Activated CD4-positive, alpha-beta T cell treated with anti-CD3 and anti-CD28 coated beads, Interleukin-2, amount 50 U/mL, for 16 hours (primary cell): ENCODE results near the gene JARID2.
A peak's percentile ranks its signal among the peaks of the same experiment; 100 is the strongest.

Source experiments
- DNase-seq: peaks from one replicate; pipeline ENCODE4 v3.0.0-alpha.2; 2020

The JARID2 gene

DNA sequence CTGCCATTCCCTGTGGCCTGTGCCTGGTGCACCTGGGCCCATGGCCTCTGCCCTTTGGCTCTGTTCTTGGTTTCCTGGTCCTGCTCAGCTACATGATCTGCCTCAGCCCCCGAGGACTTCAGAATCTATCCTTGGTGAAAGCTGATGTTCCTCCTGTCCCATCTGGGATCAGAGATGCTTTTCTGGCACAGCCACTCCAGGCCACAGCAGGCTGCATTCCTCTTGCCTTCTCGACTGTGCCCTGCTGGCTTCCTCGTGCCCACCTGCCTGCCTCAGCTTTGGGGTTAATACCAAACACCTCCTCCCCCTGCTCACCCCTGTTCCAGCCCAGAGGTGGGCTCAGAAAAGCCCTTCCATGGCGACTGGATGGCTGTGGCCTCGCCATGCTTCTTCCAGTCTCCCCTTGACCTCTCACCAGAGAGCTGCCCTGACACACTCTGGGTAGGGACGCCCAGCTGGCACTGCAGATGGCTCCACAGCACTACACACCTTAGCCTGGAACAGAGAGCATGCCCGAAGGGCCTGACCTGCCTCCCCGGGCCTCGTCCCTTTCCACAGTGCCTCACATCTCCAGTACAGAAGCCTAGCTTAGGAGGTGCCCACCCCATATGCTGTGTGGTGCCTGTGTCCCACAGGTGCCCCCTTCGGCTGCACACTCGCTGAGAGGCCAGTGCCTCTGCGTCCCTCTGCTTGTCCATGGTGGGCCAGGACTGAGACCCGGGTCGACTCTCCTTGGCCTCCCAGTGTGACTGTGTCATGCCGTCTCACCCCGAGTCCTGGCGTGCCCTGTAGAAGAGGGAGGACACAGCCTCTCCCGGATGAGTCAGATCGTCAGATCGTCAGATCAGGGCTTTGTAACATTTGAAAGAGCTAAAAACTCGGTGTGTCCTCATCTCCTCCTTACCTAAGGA is 268.2 kb downstream of the JARID2 start:
- no peak for DNase-seq

DNA sequence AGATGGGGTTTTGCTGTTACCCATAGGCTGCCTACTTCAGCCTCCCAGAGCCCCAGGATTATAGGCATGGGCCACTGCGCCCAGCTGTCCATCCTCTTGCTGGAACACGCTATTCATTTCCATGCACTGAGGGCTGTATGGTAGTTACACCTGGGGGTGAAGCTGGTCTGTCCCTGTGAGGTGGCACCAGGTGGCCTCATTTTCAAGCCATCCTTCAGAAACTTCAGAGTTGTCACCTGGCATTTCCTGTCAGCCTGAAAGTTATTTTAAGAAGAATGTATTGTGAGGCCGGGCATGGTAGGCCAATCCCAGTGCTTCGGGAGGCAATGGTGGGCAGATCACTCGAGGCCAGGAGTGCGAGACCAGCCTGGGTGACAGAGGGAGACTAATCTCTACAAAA is 269.4 kb downstream of the JARID2 start:
- no peak for DNase-seq

DNA sequence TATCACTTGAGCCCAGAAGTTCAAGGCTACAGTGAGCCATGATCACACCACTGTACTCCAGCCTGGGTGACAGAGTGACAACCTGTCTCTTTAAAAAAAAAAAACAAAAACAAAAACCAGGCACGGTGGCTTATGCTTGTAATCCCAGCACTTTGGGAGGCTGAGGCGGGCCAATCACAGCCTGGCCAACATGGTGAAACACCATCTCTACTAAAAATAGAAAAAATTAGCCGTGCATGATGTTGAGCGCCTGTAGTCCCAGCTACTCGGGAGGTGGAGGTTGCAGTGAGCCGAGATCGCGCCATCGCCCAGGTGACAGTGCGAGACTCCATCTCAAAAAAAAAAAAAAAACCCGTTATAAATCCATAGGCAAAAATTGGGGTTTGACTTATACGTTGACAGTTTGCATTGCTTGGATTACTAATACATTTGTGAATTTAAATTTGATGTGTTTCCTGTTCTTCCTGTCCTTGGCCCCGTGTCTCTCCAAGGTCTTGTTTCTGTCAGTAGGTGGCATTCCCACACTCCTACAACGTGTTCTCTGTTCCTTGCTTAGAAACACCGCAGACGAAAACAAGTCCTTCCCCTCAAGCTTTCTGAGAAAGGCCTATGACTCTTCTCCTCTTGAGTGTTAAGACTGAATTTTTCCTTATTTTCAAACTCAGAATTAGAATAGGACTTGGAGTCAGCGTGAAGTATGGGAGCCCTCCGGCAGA is 269.9 kb downstream of the JARID2 start:
- no peak for DNase-seq

DNA sequence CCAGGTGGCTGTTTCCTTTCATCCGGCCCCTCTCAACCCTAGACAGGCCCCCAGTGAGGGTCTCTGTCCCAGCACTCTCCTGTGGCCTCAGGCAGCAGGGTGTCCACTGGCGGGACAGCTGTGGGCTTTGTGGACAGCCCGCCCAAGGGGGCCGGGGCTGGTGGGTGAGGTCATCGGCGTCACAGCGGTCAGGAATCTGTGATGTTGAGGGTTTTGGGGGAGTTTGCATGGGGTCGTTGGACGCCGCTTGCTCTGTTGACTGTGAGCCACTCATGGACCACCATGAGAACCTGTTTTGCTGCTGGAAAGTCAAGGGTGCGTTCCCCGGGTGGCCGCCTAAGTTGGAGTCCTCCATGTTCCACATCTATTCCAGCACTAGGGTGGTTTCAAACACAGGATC is 270.5 kb downstream of the JARID2 start:
- no peak for DNase-seq

DNA sequence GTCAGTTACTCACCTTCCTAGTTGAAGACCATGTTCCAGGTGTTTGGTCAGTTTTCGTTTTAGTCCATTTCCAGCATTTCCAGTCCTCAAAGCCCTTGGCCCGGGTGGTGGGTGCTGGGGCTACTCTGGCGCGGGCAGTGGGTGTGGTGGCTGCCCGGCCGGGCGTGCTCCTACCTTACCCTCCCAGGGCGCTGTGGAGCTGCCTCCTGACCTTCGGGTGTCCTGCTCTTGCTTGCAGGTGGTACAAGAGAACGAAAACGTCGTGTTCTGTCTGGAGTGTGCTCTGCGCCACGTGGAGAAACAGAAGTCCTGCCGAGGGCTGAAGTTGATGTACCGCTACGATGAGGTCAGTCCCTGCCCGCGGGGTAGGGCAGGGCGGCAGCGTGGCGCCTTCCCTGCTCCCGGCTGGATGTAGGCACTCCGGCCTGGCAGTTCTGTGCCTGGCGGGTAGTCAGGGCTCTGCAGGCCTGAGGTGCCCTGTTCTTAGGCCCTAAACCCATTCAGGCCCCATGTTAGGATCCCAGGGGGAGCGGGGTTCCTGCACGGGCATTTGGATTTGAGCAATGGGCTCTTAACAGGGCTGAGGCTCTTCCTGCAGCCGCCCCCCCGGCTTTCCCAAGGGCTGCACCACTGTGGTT is 271.2 kb downstream of the JARID2 start:
- no peak for DNase-seq

DNA sequence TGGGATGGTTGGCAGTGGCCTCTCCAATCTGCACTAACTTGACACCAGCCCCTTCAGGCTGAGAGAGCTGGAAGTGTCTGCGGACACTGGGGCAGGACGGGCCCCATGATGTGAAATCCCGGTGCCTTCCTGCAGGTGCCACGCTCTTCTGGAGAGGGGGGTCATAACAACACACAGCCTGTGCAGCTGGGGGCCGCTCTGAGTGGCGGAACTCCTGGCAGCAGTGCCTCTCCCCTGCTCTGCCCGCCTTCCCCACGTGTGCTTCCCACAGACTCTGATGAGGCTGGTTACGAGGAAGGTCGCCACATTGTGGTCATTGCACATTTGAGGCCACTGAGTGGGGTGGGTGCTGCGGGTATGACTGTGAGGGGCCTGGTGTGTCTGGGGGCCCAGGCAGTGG is 271.7 kb downstream of the JARID2 start:
- DNase-seq = no peak

DNA sequence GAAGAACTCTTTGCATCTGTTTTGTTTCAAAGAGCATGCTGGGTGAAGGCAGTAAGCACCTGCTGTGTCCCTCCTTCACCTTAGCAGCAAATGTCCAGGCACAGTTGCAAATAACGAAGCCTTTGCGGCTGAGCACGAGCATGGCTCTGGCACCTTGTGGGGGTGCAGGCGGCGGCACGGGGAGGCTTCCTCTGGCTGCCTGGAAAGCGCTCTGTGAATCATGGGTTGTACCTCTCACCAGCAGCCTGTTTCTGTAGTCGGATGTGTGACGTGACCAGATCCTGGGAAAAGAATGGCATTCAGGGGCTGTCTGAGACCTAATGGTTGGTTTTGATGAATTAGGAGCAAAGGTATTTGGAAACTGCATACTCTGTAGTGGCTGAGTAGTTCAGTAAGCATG is 272.2 kb downstream of the JARID2 start:
- DNase-seq = no peak

DNA sequence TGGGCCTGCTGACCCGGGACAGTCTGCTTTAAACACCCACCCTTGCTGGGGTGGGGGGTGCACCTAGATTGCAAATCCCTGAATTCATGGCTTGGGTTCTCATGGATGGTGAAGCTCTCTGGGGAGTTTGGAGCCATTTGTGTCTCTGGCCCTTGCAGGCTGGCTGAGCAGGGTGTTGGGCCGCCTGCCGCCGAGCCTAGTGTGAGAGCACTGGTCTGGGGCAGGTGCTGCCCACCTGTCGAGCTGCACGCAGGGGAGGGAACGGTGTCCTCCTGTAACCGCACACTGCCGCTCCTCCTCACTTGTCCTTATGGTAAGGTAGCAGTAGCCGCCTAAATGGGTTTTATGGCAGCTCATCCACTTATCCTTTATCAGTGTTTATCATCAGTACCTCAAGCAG is 273.0 kb downstream of the JARID2 start:
- DNase-seq = no peak

DNA sequence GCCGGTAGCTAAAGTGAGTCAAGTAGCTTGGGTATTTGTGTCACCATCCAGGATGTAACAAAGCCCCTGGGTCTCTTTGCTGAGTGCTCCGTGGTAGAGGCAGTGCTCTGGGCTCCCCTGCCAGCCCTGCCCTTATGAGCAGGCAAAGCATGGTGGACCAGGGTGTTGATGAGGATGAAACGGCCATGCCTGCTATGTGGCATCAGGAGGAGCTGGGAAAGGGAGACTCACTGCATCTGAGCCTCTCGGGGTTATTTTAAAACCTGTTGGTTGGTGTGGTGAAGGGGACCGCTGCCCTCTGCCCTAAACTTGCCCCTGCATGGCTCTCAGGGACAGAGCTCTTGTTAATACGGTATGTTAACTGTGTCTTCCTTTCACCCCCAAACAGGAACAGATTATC is 273.8 kb downstream of the JARID2 start:
- DNase-seq = no peak

DNA sequence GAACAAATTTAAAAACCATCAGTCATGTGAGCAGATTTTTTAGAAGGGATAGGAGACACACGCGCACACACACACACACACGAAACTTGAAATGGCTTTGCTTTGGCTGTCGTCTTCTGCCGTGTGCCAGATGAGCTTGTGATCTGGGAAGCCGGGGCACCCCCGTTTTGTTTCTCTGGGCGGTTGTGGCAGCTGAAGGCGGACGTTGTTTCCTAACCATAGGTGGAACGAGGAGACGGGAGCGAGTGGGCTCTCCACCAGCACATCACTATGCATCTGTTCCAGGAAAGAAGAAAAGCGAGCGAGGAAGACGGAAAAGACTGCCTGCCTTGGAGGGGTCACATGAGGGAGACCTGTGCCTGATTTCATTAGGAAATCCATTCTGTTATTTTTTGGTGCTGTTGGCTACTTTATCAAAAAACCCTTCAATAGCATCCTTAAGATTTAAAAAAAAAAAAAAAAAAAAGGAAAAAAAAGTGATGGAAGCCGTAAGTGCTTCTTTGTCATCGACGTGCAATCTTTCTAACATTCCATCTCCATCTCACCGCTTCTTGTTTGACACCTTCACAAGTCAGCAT is 274.8 kb downstream of the JARID2 start:
- DNase-seq = no peak

DNA sequence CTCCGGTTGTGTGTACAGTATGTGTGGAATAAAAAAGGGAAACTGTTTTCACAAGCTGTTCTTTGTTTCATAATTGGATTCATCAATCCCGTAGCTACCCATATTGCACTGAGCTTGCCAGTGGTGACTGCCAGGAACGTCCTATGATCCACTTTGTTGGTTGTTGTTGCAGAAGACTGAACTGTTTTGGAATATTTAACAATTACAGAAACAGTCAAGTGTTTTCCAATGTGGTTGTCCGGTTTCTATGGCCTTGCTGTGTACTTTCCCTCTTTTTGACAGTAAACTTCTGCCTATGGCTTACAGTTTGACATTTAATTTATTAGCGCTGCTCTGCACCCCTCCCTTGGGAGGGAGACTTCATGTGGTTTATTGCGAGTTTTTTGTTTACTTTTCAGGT is 275.7 kb downstream of the JARID2 start:
- DNase-seq = no peak

DNA sequence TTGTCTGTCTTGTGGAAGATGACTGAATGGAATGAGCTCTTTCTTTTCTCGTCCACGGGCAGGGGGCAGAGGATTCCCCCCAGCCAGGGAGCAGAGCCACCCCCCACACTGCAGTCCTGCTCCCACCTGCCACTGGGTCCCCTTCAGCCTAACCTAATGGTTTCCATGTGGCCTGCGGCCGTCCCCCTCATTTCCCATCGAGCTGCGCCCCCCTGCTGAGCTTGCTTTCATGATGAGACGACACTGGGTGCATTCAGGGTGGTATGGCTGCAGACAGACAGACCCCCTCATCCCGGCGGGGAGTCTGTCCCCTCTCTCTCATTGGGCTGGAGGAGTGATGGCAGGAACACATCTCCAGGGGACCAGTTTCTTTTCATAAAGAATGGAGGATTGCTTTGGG is 276.2 kb downstream of the JARID2 start:
- no peak for DNase-seq

DNA sequence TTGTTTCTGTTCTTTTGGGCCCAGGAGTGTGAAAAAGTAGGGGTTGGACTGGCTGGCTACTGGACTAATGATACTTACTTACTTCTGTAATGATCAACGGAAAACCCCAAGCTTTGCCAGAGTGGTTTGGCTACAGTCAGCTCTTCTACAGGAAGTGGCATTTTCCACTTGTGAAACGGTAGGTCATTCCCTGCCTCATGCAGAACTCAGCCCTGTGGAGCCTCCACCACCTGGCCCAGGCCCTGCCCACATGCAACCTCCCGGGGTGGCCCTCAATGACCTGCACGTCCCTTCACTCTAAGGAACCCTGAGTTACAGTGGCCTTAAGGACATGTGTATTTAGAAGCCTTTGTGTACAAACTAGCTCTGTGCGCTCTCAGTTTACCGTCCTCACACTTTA is 276.6 kb downstream of the JARID2 start:
- DNase-seq = peak; percentile 27

DNA sequence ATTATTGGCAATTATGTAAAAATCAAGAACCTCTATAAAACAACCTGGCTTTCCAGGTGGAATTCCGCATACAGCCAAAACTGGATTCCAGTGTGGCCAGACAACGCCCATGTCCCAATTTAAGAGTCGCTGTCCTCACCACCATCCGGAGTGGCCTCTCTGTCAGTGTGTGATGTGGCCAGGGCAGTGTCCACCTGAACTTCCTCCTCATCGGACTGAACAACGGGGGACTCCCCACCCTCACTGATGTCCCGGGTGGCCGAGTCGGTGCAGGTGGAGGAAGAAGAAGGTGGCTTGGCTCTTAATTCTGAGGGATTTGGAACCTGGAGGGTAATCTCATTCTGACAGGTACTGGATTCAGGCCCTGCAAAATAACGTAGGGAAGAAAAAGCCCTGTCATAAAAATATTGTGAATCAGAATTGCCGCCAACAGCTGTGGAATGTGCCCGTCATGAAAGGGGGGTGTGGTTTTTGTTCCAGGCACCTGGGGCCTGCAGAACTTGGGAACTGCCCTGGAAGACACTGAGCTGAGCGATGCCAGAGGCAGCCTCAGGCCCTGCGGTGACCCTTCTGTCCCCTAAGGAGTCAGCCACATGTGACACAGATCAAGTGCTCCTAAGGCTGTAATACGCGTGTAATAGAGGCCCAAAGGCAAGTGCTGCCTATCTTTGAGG is 277.1 kb downstream of the JARID2 start:
- DNase-seq = no peak

DNA sequence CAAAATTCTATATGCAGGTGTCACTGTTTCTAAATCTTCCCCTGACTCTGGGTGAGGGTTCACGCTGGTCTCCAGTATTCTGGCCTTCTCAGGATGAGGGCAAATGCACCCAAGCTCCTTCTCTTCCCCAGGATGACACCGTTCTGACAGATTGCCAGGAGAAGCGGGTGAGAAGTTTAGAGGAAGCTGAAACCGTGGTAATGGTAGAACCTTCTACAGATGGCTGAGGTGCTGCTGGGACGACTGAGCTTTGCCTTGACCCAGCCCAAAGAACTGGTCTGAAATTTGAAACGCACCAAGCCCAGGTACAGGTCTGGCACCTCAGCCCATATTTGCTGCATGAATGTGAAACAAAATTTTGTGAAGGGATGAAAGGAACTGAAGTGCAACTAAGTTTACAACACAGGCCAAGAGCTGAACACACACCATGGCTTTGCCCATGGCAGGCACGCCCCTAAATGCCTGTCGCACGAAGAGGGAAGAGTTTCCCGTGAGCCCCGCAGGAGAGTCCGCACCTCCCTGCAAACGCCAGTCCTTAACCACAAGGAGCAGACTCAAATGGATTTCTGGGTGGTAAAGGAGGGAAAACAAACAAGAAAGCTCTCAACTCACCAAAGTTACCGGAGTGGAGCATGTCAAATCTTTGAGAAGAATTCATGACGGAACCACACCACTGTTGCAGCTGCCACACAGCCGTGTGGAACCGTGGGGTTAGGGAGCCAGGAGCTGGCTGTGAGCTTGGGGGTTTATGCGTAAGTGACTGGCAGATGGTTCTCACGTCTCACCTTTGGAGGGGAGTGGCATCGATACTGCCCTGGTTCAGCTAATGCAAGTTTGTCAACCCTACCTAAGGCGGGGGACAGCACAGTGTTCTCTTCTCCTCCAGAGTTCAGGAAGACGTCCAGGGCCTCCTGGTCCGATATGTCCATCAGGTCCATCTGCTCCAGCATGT is 278.1 kb downstream of the JARID2 start:
- no peak for DNase-seq

DNA sequence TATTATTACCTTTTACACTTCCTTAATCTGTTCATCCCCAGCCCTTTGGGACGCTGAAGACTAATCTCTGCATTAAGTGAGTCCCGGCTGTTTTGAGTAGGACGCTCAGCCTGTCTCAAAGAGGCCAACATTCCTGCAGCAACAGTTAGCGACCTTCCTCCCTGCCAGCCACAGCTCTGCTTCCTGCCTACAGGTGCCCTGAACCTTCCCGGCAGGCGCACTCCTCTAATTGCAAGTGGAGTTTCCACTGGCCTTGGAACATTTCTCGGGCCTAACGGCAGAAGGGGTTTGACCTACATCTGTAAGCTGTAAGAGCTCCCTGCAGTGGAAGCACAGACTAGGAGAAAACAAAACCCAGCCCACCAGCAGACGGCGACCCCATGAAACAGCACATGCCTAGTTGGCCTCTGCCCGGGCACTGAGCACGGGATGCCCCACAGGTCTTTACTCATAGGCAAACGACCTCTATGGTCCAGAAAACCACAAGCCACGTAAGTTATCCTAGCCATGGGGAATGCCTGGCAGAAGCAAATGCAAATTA is 279.1 kb downstream of the JARID2 start:
- DNase-seq = no peak

DNA sequence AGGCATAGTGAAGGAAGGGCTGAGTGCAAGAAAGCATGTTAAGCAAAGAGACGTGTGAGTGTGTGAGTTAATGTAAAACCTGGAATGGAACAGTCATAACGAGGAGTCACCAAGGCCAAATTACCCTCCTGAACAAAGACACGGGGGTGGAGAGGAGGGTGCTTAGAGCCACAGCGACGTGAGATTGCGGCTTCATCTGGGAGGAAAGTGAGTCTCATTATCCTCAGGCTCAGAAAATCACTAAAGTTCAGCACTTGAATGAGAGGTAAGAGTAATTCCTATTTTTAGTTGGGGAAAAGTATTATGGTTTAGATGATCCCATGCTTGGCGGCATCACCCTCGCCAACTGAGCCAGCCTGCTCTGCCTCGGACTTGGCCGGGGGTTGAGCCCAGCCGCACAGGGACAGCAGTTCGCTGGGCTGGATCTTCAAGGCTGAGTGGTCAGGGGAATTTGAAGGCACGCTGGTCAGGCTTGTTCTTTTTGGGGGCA is 280.4 kb downstream of the JARID2 start:
- no peak for DNase-seq

DNA sequence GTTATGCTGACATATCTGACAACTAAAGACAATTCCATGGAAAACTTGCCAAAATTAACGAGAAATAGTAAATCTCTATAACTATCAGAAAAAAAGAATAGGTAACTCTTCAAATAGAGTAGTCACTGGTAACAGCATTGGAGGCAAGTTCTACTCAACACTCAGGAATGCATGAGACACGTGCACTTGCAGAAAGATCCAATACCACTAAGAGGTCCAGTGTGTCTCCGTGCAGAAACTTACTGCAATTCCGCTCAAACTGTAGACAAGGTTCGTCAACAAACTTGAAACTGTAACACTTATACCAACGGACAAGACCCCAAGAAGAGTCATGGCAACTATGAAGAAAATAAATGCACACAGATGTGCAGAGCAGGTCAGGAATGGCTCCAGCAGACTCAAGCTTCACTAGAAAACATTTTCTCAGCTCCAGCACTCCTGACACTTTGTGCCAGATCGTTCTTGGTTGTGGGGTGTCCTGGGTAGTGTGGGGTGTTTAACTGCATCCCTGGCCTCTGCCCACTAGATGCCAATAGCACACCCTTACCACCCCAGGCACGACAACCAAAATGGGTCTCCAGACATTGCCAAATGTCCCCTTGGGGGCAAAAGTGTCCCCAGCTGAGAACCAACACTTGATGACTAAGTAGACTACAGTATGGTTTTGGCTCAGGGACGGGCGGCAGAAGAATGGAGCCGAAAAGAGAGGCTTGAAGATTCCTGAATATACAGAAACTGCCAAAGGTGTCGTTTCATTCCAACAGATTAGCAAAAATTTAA is 282.2 kb downstream of the JARID2 start:
- DNase-seq = no peak

DNA sequence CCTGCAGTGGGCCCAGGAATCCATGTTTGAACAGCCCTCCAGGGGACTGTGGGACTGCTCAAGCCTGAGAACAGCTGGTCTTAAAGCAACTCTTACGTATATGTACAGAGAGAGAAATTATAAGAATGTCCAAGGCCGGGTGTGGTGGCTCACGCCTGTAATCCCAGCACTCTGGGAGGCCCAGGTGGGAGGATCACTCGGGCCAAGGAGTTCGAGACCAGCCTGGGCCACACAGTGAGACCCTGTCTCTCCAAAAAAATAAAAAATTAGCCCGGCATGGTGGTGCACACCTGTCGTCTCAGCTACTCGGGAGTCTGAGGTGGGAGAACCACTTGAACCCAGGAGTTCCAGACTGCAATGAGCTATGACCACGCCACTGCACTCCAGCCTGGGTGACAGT is 283.0 kb downstream of the JARID2 start:
- no peak for DNase-seq

DNA sequence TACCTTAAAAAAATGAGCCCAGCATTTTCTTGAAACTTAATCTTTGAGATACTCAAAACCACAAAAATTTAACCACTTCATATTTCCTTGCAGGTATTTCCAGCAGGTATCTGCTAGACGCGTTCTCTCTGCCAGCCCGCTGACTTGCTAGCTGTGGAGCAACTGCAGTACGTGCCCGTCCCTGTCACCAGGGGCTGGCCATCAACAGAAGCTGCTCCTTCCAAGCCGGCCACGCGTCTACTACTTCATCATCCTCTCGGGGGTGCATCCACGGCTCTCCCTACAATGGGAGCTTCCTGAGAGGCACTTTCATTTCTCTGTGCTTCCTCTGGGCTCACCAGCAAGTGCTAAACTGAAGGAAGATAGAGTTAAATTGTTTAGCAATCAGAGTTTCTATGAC is 284.5 kb downstream of the JARID2 start:
- DNase-seq = no peak
